NCI-H1417 treated with DMSO at 0.1 percent for 48 hours (cell line): ENCODE measurements around the gene SEPTIN1.
A peak's percentile ranks its signal among the peaks of the same experiment; 100 is the strongest.
"Not testable (repeated sequence)": the region's sequence is repeated elsewhere in the genome, so short reads cannot be mapped to it uniquely, and the experiment has no call there.

Experiments
- DNase-seq: peaks from one replicate; lab custom pipeline; 2025; lab: John Stamatoyannopoulos, UW

SEPTIN1 gene

GRCh38 chr16:30401768-30402425, 19.5 kb upstream of the SEPTIN1 start:
- no peak for DNase-seq

GRCh38 chr16:30399435-30400186, 17.2 kb upstream of the SEPTIN1 start:
- DNase-seq, result no peak

- DNase-seq, result no peak
These were observed 16.5 kb upstream of the SEPTIN1 start for GRCh38 chr16:30398661-30399434.

DNA sequence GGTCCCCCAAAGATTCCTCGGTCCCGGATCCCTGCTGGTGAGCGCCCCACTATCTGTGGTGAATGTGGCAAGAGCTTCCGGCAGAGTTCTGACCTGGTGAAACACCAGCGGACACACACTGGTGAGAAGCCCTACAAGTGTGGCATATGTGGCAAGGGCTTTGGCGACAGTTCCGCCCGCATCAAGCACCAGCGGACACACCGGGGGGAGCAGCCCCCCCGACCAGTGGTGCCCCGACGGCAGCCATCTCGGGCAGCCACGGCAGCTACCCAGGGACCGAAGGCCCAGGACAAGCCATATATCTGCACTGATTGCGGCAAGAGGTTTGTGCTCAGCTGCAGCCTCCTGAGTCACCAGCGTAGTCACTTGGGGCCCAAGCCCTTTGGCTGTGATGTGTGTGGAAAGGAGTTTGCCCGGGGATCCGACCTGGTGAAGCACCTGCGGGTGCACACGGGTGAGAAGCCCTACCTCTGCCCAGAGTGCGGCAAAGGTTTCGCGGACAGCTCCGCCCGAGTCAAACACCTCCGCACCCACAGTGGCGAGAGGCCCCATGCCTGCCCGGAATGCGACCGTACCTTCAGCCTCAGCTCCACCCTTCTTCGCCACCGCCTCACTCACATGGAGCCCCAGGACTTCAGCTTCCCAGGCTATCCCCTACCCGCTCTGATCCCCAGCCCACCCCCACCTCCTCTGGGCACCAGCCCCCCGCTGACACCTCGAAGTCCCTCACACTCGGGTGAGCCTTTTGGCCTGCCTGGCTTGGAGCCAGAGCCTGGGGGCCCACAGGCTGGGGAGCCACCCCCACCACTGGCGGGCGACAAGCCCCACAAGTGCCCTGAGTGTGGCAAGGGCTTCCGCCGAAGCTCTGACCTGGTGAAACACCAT, 15.7 kb upstream of the SEPTIN1 start:
- DNase-seq, result no peak

DNA sequence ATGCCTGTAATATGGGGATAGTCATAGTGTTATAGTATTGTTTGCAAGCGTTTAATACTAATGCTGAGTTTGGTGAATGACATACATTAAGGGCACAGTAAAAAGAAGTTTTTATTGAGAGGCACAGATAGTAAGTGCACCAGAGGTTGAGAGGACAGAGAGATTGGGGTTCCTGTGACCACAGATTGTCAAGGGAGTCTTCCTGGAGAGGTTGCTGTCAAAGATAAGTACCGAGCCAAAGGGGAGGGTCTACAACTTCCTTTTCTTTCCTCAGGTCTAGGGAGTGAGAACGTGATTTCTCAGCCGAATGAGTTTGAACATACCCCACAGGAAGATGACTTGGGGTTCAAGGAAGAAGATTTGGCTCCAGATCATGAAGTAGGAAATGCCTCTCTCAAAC, 14.7 kb upstream of the SEPTIN1 start:
- DNase-seq, result no peak

GRCh38 chr16:30396627-30397026, 14.3 kb upstream of the SEPTIN1 start:
- DNase-seq, result not testable (repeated sequence)

DNA sequence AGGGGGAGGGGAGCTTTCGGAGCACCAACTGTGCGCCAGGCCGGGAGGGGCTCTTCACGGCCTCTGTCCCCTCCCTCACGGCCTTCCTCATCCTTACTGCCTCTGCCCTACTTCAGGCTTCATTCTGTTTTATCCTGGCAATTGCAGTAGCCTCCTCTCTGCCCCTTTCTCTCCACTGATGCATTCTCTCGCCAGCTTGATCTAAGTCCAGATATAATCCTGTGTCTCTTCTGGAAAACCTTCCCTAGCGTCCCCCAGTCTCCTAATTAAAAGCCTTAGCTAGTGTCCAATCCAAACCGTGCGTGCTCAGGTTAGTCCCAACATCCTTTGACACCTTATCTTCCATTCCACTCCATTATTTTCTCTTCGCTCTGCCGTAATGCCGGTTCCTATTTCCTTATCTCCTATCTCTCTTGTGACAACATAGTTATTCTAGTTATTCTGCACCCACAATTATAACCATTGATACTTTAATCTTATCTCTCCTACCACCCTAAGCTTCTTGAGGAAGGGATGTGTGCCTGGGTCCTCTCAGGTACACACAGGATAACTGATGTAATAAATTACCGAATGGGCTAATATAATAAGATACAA, 13.7 kb upstream of the SEPTIN1 start:
- DNase-seq, result no peak

DNA sequence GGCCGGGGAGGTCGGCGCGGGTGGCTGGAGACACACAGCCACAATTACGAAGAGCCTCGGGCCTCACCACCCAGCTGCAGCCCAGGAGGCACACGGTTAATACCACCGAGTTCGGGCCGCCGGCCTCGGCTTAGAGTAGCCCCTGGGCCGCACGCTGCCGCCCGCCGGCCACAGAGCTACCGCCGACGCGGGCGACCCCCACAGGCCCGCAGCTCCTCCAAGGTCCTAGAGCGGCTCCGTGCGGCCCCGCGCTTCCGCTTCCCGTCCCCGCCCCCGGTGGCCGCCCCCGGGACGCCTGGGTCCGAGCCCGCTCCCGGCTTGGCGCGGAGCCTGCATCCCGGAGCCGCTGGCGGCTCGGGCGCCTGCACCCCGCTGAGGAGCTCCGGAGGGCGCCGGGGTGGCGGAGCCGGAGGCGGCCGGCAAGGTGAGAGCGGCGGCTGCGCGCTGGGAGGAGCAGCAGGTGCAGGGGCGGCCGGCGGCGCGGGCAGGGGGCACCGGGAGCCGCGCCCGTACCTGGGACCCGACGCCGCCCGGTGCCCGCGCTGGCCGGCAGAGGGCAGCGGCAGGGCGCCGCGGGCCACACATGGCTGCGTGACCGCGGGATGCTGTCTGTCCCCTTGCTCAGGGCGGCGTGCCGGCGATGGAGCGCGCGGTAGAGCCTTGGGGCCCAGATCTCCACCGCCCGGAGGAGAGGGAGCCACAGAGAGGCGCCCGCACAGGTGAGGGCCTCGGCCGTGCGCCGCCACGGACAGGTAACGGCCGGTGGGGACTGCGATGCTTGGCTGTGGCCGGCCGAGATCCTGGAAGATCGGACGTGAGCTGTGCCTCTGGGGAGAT, 13.0 kb upstream of the SEPTIN1 start, which contains the start of gene ZNF48:
Gene ZNF48, plus strand, starts transcription at position 266 of the 837 bp plus-strand sequence. Its CDS starts 375 bp downstream, at position 641.
- DNase-seq, result peak; percentile 54

- DNase-seq, result peak; percentile 54
These were observed 12.3 kb upstream of the SEPTIN1 start for GRCh38 chr16:30394592-30395154.

- no peak for DNase-seq
These were observed 1.2 kb upstream of the SEPTIN1 start for GRCh38 chr16:30383521-30383920.

GRCh38 chr16:30381291-30382041, 895 bp downstream of the SEPTIN1 start:
- DNase-seq, result no peak

- no peak for DNase-seq
These were observed 1.6 kb downstream of the SEPTIN1 start for GRCh38 chr16:30380803-30381208.

GRCh38 chr16:30380072-30380802, 2.1 kb downstream of the SEPTIN1 start:
- no peak for DNase-seq

- no peak for DNase-seq
These were observed 3.1 kb downstream of the SEPTIN1 start for GRCh38 chr16:30379158-30379783.

DNA sequence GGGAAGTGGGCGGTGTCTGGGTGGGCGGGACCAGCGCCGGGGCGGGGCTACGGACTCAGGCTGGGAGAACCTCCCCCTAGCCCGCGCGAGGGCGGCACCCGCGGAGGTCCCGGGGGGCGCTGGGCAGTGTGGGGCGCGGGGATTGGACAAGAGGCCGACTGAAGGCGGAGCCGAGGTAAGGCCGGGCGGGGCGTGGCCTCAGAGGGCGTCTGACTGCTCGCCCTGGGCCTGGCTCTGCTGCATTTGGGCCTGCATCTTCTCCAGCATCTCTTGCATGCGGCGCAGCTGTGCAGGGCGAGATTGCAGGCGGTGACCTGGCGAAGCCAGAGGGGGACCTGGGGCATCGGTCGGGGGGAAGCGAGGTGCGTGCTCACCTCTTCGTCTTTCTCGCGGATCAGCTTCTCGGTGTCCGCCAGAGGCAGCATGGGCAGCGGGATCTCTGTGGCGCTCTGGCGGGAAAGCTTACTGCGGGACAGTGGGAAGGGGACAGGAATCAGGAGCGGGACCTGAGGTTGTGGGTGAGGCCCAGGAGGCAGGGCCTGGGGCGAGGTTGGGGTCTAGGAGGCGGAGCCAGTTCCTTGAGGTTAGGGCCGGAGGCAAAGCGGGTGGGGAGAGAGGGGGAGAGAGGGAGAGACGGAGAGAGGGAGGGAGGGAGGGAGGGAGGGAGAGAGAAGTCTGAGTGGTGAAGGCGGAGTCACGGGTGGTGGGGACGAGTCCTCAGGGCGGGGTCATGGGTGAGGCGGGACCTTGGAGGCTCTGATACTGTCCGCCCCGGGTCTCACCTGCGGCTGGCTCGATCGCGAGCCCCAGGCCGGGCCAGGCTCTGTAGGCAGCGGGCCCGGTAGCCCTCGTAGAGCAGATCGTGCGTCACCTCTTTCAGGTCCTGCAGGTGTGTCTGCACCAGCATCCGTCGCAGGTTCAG, 3.9 kb downstream of the SEPTIN1 start:
- peak; percentile 55 for DNase-seq

DNA sequence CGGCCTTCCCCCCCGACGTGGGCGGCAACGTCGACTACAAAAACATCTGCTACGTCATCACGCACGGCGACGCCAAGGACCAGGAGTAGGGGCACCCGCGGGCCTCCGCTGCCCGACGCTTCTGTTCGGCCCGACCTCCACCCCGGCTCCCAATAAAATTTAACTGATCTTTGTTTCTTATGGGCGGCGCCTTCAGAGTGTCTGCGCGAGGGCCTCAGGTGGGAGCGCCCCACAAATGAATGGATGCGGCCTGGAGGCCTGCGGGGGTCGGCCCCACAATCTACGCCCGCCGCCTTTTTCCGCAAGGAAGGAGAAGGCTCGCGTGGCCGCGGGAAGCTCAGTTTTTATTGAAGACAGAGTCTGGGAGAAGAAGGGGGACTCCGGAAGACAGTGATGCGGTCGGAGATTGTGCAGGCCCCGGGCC, 4.5 kb downstream of the SEPTIN1 start:
- peak; percentile 63 for DNase-seq
